GM12878 (cell line): ENCODE measurements around the gene OLFM1. TPM values are rescaled to one million over a fixed set of nuclear protein-coding genes. Genes with fewer than 3 reads are reported as not detected.

Experiments
- ATAC-seq: fragments of 200-7000 bp; cut with Tn5 transposase; 3 replicates; pipeline ENCODE4 v1.9.1; 2020; ENCODE audit warnings: mild to moderate bottlenecking, moderate library complexity
- BruUV-seq: library from RNA; stranded (reverse); fragments of 400-500 nt; replicated peaks from 2 replicates; lab custom pipeline; 2021; lab: Mats Ljungman, UMichigan
- CTCF ChIA-PET: fragments of 300-600 bp; sonication (Branson Sonifier 250); formaldehyde crosslinking; extraction: SDS; loops from one replicate; lab custom pipeline; 2021; ENCODE audit warnings: inconsistent platforms; lab: Yijun Ruan, JAX
- POLR2A ChIA-PET: fragments of 350-600 bp; formaldehyde crosslinking; extraction: SDS; loops from one replicate; lab custom pipeline; 2021; ENCODE audit warnings: inconsistent platforms; lab: Charles Lee
- RAD21 ChIA-PET: fragments of 300-600 bp; sonication (Branson Sonifier 250); formaldehyde crosslinking; loops from one replicate; lab custom pipeline; 2023; ENCODE audit warnings: antibody characterized with exemption; ENCODE audit not compliant: unreplicated experiment; lab: Charles Lee
- SMC1A ChIA-PET: fragments of 300-600 bp; sonication (Branson Sonifier 250); formaldehyde crosslinking; loops from one replicate; lab custom pipeline; 2023; ENCODE audit not compliant: unreplicated experiment, uncharacterized antibody; lab: Charles Lee
- DNase-seq: peaks from one replicate; pipeline ENCODE4 v3.0.0-alpha.2; 2011; ENCODE audit warnings: low read depth, low spot score
- FAIRE-seq: peaks from 3 replicates; lab custom pipeline; 2011; peaks lifted over from hg19 to GRCh38; lab: Jason Lieb, UNC
- H2AFZ ChIP-seq: 2 replicates; pipeline ENCODE4 v1.6.0; 2011; ENCODE audit warnings: low read depth, low read length, control low read depth; ENCODE audit not compliant: control insufficient read depth
- H3K27ac ChIP-seq: 2 replicates; pipeline ENCODE4 v1.5.1; 2011; ENCODE audit warnings: control low read depth; ENCODE audit not compliant: control insufficient read depth, insufficient read depth
- H3K27me3 ChIP-seq, 2 experiments: replicated peaks in 1 of 2; 2 replicates each; pipeline versions ENCODE4 v1.6.0 to v1.6.1; 2011; ENCODE audit warnings: low read length in 1 of 2; ENCODE audit not compliant: control insufficient read depth in 2 of 2, insufficient read depth in 2 of 2
- H3K36me3 ChIP-seq, 2 experiments: 2 replicates each; pipeline ENCODE4 v1.5.1; 2011; ENCODE audit warnings: low read length in 1 of 2; ENCODE audit not compliant: control insufficient read depth in 2 of 2, insufficient read depth in 2 of 2
- H3K4me1 ChIP-seq: 2 replicates; pipeline ENCODE4 v1.6.1; 2011; ENCODE audit warnings: mild to moderate bottlenecking, low read length, moderate library complexity, mixed read lengths; ENCODE audit not compliant: control insufficient read depth, insufficient read depth
- H3K4me2 ChIP-seq: 2 replicates; pipeline ENCODE4 v1.6.0; 2011; ENCODE audit warnings: control low read depth; ENCODE audit not compliant: control insufficient read depth, insufficient read depth
- H3K4me3 ChIP-seq: fragments of 200-600 bp; sonication (generic); 2 replicates; pipeline ENCODE4 v1.5.1; 2016
- H3K79me2 ChIP-seq: 2 replicates; pipeline ENCODE4 v1.6.0; 2011; ENCODE audit warnings: low read length; ENCODE audit not compliant: control insufficient read depth, insufficient read depth
- H3K9ac ChIP-seq: 2 replicates; pipeline ENCODE4 v1.8.0; 2011; ENCODE audit warnings: low read length, control low read depth, mixed read lengths; ENCODE audit not compliant: control insufficient read depth, insufficient read depth
- H3K9me3 ChIP-seq: replicated peaks from 3 replicates; pipeline ENCODE4 v1.5.1; 2011; ENCODE audit warnings: mild to moderate bottlenecking, low read length; ENCODE audit not compliant: control insufficient read depth, insufficient read depth
- H4K20me1 ChIP-seq: 2 replicates; pipeline ENCODE4 v1.6.0; 2011; ENCODE audit not compliant: control insufficient read depth, insufficient read depth
- BCLAF1 ChIP-seq: fragments of 450-650 bp; IDR thresholded peaks from 2 replicates; pipeline ENCODE4 v1.6.1; 2017; ENCODE audit warnings: antibody characterized with exemption, mild to moderate bottlenecking, moderate library complexity
- DPF2 ChIP-seq: fragments of 450-650 bp; IDR thresholded peaks from 2 replicates; pipeline ENCODE4 v1.6.1; 2017; ENCODE audit warnings: mild to moderate bottlenecking
- EP300 ChIP-seq, 2 experiments: fragments of 150-350 bp in 1 of 2; IDR thresholded peaks; 2 replicates each; pipeline ENCODE4 v1.6.1; 2011 to 2012; ENCODE audit warnings: low read depth in 2 of 2, low read length in 2 of 2, borderline replicate concordance in 1 of 2, improper control_type of control experiment in 1 of 2, inconsistent platforms in 1 of 2; ENCODE audit not compliant: control insufficient read depth in 1 of 2
- ESRRA ChIP-seq: IDR thresholded peaks from 2 replicates; pipeline ENCODE4 v1.6.1; 2012; ENCODE audit warnings: mild to moderate bottlenecking, low read length, improper control_type of control experiment
- GATAD2B ChIP-seq: fragments of 450-650 bp; conservative IDR thresholded peaks from 2 replicates; pipeline ENCODE4 v1.6.1; 2017; ENCODE audit warnings: low read depth, mild to moderate bottlenecking, moderate library complexity
- JUNB ChIP-seq: IDR thresholded peaks from 2 replicates; pipeline ENCODE4 v1.6.1; 2016; ENCODE audit warnings: antibody characterized with exemption, mild to moderate bottlenecking
- JUND ChIP-seq: IDR thresholded peaks from 2 replicates; pipeline ENCODE4 v1.6.1; 2012; ENCODE audit warnings: low read depth, mild to moderate bottlenecking, low read length, improper control_type of control experiment, moderate library complexity
- KDM1A ChIP-seq: fragments of 200-600 bp; sonication (generic); IDR thresholded peaks from 2 replicates; pipeline ENCODE4 v1.6.1; 2016; ENCODE audit warnings: borderline replicate concordance
- NBN ChIP-seq: fragments of 450-650 bp; IDR thresholded peaks from 2 replicates; pipeline ENCODE4 v1.6.1; 2016
- PML ChIP-seq: IDR thresholded peaks from 2 replicates; pipeline ENCODE4 v1.6.1; 2012; ENCODE audit warnings: low read length, inconsistent platforms
- RBBP5 ChIP-seq: fragments of 200-600 bp; sonication (generic); conservative IDR thresholded peaks from 2 replicates; pipeline ENCODE4 v1.6.1; 2016
- SMARCA5 ChIP-seq: fragments of 450-650 bp; IDR thresholded peaks from 2 replicates; pipeline ENCODE4 v1.6.1; 2017; ENCODE audit warnings: mild to moderate bottlenecking
- STAT3 ChIP-seq: IDR thresholded peaks from 2 replicates; pipeline ENCODE4 v1.6.1; 2011; ENCODE audit warnings: low read depth, low read length, improper control_type of control experiment
- WGBS: methylation state at CpG from one replicate; pipeline ENCODE4 v1.1.6; 2016; ENCODE audit warnings: low lambda C conversion rate; ENCODE audit not compliant: insufficient replicate concordance, insufficient coverage; ENCODE audit errors: missing lambda C conversion rate; 5-methylcytosine and 5-hydroxymethylcytosine counted together
- in situ Hi-C: fragments of 300-500 bp; cut with MboI; formaldehyde crosslinking; loops from 9 replicates; pipeline ENCODE4 v1.14.3; 2018; ENCODE audit warnings: mixed read lengths
- intact Hi-C: fragments of 100-400 bp; cut with micrococcal nuclease; formaldehyde crosslinking; loops from one replicate; pipeline ENCODE4 v1.14.2; 2022; ENCODE audit not compliant: unreplicated experiment
- polyA plus RNA-seq, 11 experiments: library from polyadenylated mRNA; depleted of rRNA in 4 of 11; unstranded in 6 of 11; stranded (reverse) in 5 of 11; fragments of >200 nt; fragmentation: Nextera tagmentation in 4 of 11; fragmentation: Illumina TruSeq in 1 of 11; extraction: Ambion mirVana in 4 of 11; extraction: Trizol in 1 of 11; gene quantifications; 1 replicate in 1 of 11; 2 replicates in 10 of 11; pipeline versions ENCODE4 v1.2.1 to v1.2.3, GENCODE V29; 2011 to 2016; ENCODE audit warnings: inconsistent platforms in 2 of 11, missing spikeins in 2 of 11, low read depth in 1 of 11
- total RNA-seq, 4 experiments: library from RNA; depleted of rRNA in 3 of 4; stranded (reverse); fragments of >200 nt in 3 of 4; fragmentation: Illumina TruSeq in 1 of 4; extraction: Trizol in 1 of 4; gene quantifications; 2 replicates each; pipeline versions ENCODE4 v1.2.1 to v1.2.3, GENCODE V29; 2013 to 2021
- TF ChIP-seq, protein P1 (sequence below): IDR thresholded peaks from 2 replicates; pipeline ENCODE4 v1.6.1; 2012; ENCODE audit warnings: mild to moderate bottlenecking, low read depth, low read length

Gene OLFM1
- total and polyA plus RNA-seq, 10 of the 15 experiments (the other 5 are each of a cell fraction or from before 2014, with no cell fraction given): not detected

GRCh38 chr9:135088348-135088978 is 995 bp downstream of the OLFM1 start:
- H3K27me3 ChIP-seq: peaks cover 3 to 4% of the 10 kb centered on the region in 2 experiments
- no peaks in the 10 kb centered on the region for H3K9me3 ChIP-seq
- no peaks in the 10 kb centered on the region for H3K4me1 ChIP-seq
- intact Hi-C loops: loop anchor here (5.0 kb wide), 1 partner anchor 324 kb away; no protein-coding TSS in a partner anchor
- no peak overlapping the region for H2AFZ ChIP-seq
- no peak for ATAC-seq
- H3K27ac ChIP-seq: no peak overlapping the region
- in situ Hi-C loops: loop anchor here (5.0 kb wide), 2 partner anchors 259 to 324 kb away; no protein-coding TSS in a partner anchor
- no peak for FAIRE-seq
- CTCF ChIA-PET: no interaction called here
- no peaks in the 10 kb centered on the region; the same call in 1 of the 2 replicates for H4K20me1 ChIP-seq
- WGBS: 19% methylated on average over 38 of the region's 45 CpGs
- no peak for TF ChIP-seq DPF2
- TF ChIP-seq JUND: no peak
- TF ChIP-seq RBBP5: no peak
- TF ChIP-seq EP300 (IDR thresholded peaks at IDR 0.05; ENCODE audit: borderline replicate concordance in 1 of 2, control insufficient read depth in 1 of 2, low read depth in 2 of 2, low read length in 2 of 2): no peak
- no peak for TF ChIP-seq ESRRA
- no peak for TF ChIP-seq SMARCA5
- TF ChIP-seq, protein P1, sequence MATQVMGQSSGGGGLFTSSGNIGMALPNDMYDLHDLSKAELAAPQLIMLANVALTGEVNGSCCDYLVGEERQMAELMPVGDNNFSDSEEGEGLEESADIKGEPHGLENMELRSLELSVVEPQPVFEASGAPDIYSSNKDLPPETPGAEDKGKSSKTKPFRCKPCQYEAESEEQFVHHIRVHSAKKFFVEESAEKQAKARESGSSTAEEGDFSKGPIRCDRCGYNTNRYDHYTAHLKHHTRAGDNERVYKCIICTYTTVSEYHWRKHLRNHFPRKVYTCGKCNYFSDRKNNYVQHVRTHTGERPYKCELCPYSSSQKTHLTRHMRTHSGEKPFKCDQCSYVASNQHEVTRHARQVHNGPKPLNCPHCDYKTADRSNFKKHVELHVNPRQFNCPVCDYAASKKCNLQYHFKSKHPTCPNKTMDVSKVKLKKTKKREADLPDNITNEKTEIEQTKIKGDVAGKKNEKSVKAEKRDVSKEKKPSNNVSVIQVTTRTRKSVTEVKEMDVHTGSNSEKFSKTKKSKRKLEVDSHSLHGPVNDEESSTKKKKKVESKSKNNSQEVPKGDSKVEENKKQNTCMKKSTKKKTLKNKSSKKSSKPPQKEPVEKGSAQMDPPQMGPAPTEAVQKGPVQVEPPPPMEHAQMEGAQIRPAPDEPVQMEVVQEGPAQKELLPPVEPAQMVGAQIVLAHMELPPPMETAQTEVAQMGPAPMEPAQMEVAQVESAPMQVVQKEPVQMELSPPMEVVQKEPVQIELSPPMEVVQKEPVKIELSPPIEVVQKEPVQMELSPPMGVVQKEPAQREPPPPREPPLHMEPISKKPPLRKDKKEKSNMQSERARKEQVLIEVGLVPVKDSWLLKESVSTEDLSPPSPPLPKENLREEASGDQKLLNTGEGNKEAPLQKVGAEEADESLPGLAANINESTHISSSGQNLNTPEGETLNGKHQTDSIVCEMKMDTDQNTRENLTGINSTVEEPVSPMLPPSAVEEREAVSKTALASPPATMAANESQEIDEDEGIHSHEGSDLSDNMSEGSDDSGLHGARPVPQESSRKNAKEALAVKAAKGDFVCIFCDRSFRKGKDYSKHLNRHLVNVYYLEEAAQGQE: no peak
- TF ChIP-seq NBN: no peak
- no peak for TF ChIP-seq GATAD2B
- no peak for TF ChIP-seq BCLAF1
- no peak for TF ChIP-seq STAT3
- no peak for TF ChIP-seq PML
- no peak for TF ChIP-seq KDM1A
- TF ChIP-seq JUNB: no peak
- no peaks in the 10 kb centered on the region for H3K79me2 ChIP-seq
- H3K36me3 ChIP-seq: no peaks in the 10 kb centered on the region
- BruUV-seq: no TSS peak
- SMC1A ChIA-PET: no interaction called here
- POLR2A ChIA-PET: no interaction called here
- no peak overlapping the region for H3K4me2 ChIP-seq
- no peak overlapping the region for H3K4me3 ChIP-seq
- DNase-seq: no peak
- H3K9ac ChIP-seq: no peak overlapping the region
- RAD21 ChIA-PET: no interaction called here
